Hepatocyte (in vitro differentiated cells): Measurements from ENCODE around the gene IL13.

ENCODE experiments used
- CTCF ChIP-seq: fragments of 200-600 bp; sonication (generic); IDR thresholded peaks from 2 replicates; pipeline ENCODE4 v1.5.1; 2016; ENCODE audit warnings: antibody characterized with exemption, mild to moderate bottlenecking; ENCODE audit not compliant: poor library complexity
- EZH2 ChIP-seq: fragments of 200-600 bp; sonication (generic); IDR thresholded peaks from 2 replicates; pipeline ENCODE4 v1.6.1; 2016; ENCODE audit warnings: antibody characterized with exemption, mild to moderate bottlenecking, borderline replicate concordance

- TF ChIP-seq CTCF: no peak
- no peak for TF ChIP-seq EZH2
Observed at GRCh38 chr5:132679717-132680380, 21.9 kb downstream of the IL13 start.
